Heart left ventricle (tissue), 13 donors: ENCODE results near the gene SLC9A9.

Source experiments
- POLR2A ChIP-seq, 2 donors: fragments of 450-650 bp; IDR thresholded peaks; one replicate each; pipeline ENCODE4 v1.6.1; 2017; ENCODE audit warnings: antibody characterized with exemption in 2 of 2, mild to moderate bottlenecking in 2 of 2, moderate library complexity in 2 of 2
- TF ChIP-seq, protein P1 (sequence below), 12 donors: fragments of 200-600 bp; sonication (generic) in 4 of 12; IDR thresholded peaks; one replicate each; pipeline versions ENCODE4 v1.5.0 to v1.8.0; 2018 to 2022; ENCODE audit warnings: antibody characterized with exemption in 12 of 12, mild to moderate bottlenecking in 5 of 12
- donor health status: ischemic (EF 13 %, LVEDD 7.1; RV severe dilation, severe dysfunction).
- donor health status: DM: no; HTN: yes; CAD: no.
- donor health status: DM: no; HTN: no; CAD: no.
- donor health status: ischemic (EF 25% LVEDD 6.9; RV normal size, moderate dysfunction).
- donor health status: ischemic (EF 25% LVEDD 5.7; RV mildly dilated, moderate dysfunction).
- donor health status: ischemic (EF 35%, LVEDD 5.7; RV mildly dilated, moderate dysfunction).
- donor health status: nonischemic (EF 11% LVEDD 7.7; RV severe dilation, severe dysfunction).
- donor health status: DM: yes; HTN: yes; CAD: no.
- donor health status: PGD.
- donor health status: ischemic (EF 29% LVEDD 5.4; RV normal size, mild dysfunction).
- donor health status: nonischemic (EF 23%, LVEDD 6.1; RV moderate dilation, normal function).

- TF ChIP-seq, protein P1, sequence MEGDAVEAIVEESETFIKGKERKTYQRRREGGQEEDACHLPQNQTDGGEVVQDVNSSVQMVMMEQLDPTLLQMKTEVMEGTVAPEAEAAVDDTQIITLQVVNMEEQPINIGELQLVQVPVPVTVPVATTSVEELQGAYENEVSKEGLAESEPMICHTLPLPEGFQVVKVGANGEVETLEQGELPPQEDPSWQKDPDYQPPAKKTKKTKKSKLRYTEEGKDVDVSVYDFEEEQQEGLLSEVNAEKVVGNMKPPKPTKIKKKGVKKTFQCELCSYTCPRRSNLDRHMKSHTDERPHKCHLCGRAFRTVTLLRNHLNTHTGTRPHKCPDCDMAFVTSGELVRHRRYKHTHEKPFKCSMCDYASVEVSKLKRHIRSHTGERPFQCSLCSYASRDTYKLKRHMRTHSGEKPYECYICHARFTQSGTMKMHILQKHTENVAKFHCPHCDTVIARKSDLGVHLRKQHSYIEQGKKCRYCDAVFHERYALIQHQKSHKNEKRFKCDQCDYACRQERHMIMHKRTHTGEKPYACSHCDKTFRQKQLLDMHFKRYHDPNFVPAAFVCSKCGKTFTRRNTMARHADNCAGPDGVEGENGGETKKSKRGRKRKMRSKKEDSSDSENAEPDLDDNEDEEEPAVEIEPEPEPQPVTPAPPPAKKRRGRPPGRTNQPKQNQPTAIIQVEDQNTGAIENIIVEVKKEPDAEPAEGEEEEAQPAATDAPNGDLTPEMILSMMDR (IDR thresholded peaks at IDR 0.05), result no peak
- TF ChIP-seq POLR2A (IDR thresholded peaks at IDR 0.05), result no peak
Measured at GRCh38 chr3:143306407-143306806, 541.9 kb downstream of the SLC9A9 start.
